NCI-H2196 (cell line): ENCODE results near the gene CD151.

Experiments used
- DNase-seq: peaks from one replicate; lab custom pipeline; 2025; ENCODE audit not compliant: unreplicated experiment; lab: John Stamatoyannopoulos, UW

The CD151 gene

GRCh38 chr11:796565-797295 is 36.0 kb upstream of the CD151 start:
- DNase-seq = no peak

GRCh38 chr11:797296-798092 is 35.3 kb upstream of the CD151 start:
- DNase-seq = peak; percentile 81

GRCh38 chr11:798093-798713 is 34.5 kb upstream of the CD151 start, which contains the start of gene SLC25A22:
Gene SLC25A22, minus strand, starts transcription at chr11:798281. Its CDS starts 3,275 bp downstream, at chr11:795006.
- DNase-seq = peak; percentile 90

GRCh38 chr11:799641-800316 is 33.0 kb upstream of the CD151 start:
- DNase-seq = no peak

- DNase-seq = no peak
These were observed 32.3 kb upstream of the CD151 start for GRCh38 chr11:800473-800872.

- DNase-seq = no peak
These were observed 31.5 kb upstream of the CD151 start for GRCh38 chr11:801097-801780.

- DNase-seq = no peak
These were observed 30.6 kb upstream of the CD151 start for GRCh38 chr11:802018-802617.

- peak; percentile 11 for DNase-seq
These were observed 29.9 kb upstream of the CD151 start for GRCh38 chr11:802693-803466.

- no peak for DNase-seq
These were observed 29.3 kb upstream of the CD151 start for GRCh38 chr11:803467-803742.

GRCh38 chr11:803770-804598 is 28.8 kb upstream of the CD151 start:
- DNase-seq = no peak

- no peak for DNase-seq
These were observed 28.2 kb upstream of the CD151 start for GRCh38 chr11:804599-804964.

GRCh38 chr11:808427-809286 is 24.1 kb upstream of the CD151 start:
- no peak for DNase-seq

GRCh38 chr11:809287-810039 is 23.3 kb upstream of the CD151 start, which contains the start of gene RPLP2:
Gene RPLP2, plus strand, starts transcription at chr11:809967. Its CDS starts 268 bp downstream, at chr11:810235.
- peak; percentile 98 for DNase-seq

GRCh38 chr11:810040-810567 is 22.6 kb upstream of the CD151 start:
- no peak for DNase-seq

GRCh38 chr11:811446-812245 is 21.1 kb upstream of the CD151 start:
- DNase-seq = no peak

GRCh38 chr11:812390-812789 is 20.4 kb upstream of the CD151 start:
- no peak for DNase-seq
